HG03442 (cell line): ENCODE results near the gene EPHB1.

Source experiments
- ATAC-seq: cut with Tn5 transposase; IDR thresholded peaks from one replicate; pipeline ENCODE4 v1.9.1; 2021; ENCODE audit warnings: mild to moderate bottlenecking, moderate library complexity; ENCODE audit not compliant: unreplicated experiment

Gene EPHB1

GRCh38 chr3:135172191-135172869 lies 377.3 kb downstream of the EPHB1 start:
- ATAC-seq: no peak

- ATAC-seq: no peak
Measured at GRCh38 chr3:135175728-135176277, 380.7 kb downstream of the EPHB1 start.

GRCh38 chr3:135176881-135177280 lies 381.8 kb downstream of the EPHB1 start:
- ATAC-seq: no peak

GRCh38 chr3:135178566-135178965 lies 383.5 kb downstream of the EPHB1 start:
- ATAC-seq: no peak

DNA sequence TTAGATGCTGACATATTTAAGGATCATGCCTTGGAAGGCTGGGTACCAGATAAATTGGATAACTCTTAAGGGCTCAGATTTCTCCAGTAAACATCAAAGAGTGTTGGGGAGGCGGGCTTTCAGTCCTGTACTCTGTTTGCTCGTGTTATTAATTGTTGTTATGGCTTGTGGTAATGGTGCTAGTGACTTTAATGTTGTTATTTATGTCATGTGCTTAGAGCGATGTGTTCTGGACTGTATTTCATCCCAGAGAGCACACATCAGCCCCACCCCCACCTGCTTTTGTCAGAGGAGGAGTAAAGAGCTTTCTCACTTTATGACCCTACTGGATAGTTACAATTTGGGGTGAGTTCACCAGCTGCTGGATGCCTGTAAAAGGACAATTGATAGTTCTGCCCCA lies 386.3 kb downstream of the EPHB1 start:
- no peak for ATAC-seq

GRCh38 chr3:135182364-135182998 lies 387.4 kb downstream of the EPHB1 start:
- ATAC-seq: no peak

DNA sequence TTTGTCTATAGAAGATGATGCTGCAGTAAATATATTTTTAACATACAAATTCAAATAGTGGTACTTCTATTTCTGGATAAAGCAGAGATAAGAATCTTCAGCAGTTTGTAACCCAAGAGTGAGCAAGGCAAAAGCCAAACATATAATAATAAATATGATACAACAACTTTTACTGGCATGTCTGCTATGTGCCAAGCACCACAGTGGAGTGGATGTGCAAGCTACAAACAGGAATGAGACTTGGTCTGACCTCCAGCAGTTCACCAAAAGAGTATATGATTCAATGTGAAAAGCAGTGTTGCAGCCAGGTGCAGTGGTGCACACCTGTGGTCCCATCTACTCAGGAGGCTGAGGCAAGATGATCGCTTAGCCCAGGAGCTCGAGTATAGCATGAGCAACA lies 395.6 kb downstream of the EPHB1 start:
- ATAC-seq: no peak

GRCh38 chr3:135191708-135192107 lies 396.6 kb downstream of the EPHB1 start:
- no peak for ATAC-seq

- ATAC-seq: no peak
Measured at GRCh38 chr3:135192929-135193328, 397.9 kb downstream of the EPHB1 start.

DNA sequence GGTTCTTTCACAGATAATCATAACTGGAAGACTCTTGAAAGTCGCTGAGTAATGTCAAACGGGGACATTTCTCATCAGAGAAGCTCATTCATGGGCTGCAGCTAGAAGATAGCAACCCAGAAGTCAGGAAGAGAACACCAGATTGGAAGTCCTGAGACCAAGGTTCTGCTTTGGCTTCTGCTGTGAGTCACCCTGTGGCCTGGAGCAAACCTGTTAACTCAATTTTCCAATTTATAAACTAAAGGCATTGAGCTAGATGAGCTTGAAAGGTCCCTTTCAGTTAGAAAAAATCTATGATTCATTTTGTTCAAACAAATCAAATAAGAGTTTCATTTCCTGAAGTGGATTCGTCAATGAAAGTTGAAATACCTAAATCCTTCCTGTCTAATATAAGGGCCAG lies 402.2 kb downstream of the EPHB1 start:
- peak; percentile 58 for ATAC-seq

DNA sequence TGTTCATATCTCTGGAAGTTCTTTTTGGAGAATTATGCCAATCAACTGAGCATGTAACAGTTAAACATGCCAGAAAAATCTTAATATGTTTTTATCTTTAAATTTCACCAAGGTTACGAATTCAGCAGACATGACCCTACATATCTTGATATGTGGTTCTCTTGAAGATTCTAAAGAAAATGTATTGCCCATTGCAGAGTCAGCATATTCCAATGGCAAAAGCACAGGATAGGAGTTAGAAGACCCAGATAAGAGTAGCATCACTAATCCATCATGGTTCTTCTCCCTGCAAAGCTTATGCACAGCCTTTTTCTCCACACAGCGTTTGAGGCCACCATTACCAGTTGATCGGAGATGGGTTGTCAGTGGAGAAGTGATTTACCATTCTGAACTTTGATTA lies 402.8 kb downstream of the EPHB1 start:
- ATAC-seq: no peak

- ATAC-seq: peak; percentile 68
Measured at GRCh38 chr3:135199137-135199536, 404.1 kb downstream of the EPHB1 start.

DNA sequence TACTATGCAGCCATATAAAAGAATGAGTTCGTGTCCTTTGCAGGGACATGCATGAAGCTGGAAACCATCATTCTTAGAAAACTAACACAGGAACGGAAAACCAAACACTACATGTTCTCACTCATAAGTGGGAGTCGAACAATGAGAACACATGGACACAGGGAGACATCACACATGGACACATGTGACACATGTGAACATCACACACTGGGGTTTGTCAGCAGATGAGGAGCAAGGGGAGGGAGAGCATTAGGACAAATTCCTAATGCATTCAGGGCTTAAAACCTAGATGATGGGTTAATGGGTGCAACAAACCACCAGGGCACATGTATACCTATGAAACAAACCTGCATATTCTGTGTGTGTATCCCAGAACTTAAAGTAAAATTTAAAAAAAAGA lies 408.0 kb downstream of the EPHB1 start:
- no peak for ATAC-seq

DNA sequence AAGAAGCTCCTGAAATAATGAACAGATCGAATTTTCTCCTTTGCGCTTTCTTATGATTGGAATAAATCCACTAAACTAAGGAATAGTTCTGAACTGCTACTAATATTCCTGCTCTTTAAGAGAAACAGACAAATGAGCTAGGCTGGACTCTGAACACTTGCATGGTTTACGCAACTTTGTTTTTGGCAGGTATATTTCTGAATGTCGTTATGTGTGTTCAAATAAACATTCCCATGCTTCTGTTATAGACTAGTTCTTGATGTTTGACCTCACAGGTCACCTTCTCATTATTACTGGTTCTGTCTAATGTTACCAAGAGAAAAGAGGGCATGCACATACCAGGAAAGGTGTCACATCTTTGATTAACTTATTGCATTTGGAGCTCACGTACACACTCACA lies 418.2 kb downstream of the EPHB1 start:
- ATAC-seq: no peak

DNA sequence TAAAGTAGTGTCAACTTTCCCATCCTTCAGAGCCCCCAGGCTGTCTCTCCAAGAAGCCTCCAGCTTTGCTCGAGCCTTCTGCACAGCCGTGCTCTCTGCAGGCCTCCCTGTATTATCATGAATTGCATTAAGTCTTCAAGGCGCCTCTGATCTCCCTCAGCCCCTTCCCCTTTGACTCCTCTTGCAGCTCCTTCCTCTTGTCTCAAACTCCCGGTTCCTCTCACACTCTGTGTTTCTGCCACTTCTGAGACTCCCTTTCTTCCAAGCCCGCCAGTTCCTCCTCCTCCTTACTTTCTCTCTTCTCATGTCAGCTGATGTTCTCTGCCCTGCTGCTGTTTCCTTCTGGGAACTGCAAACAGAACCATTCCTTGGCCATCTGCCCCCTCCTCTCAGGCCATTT lies 418.8 kb downstream of the EPHB1 start:
- ATAC-seq: no peak

GRCh38 chr3:135214400-135214799 lies 419.3 kb downstream of the EPHB1 start:
- ATAC-seq: no peak

- ATAC-seq: no peak
Measured at GRCh38 chr3:135215516-135215915, 420.5 kb downstream of the EPHB1 start.

GRCh38 chr3:135216659-135217058 lies 421.6 kb downstream of the EPHB1 start:
- no peak for ATAC-seq

GRCh38 chr3:135217730-135218129 lies 422.7 kb downstream of the EPHB1 start:
- ATAC-seq: no peak

GRCh38 chr3:135218304-135218703 lies 423.2 kb downstream of the EPHB1 start:
- ATAC-seq: no peak

- ATAC-seq: no peak
Measured at GRCh38 chr3:135218782-135219181, 423.7 kb downstream of the EPHB1 start.

GRCh38 chr3:135224815-135225362 lies 429.8 kb downstream of the EPHB1 start:
- no peak for ATAC-seq
